HepG2 (cell line): ENCODE results near the gene MAP6D1. TPM values are rescaled to one million over a fixed set of nuclear protein-coding genes. Genes with fewer than 3 reads are reported as not detected.

Experiments used
- ATAC-seq: fragments of 200-7000 bp; cut with Tn5 transposase; 3 replicates; pipeline ENCODE4 v1.9.1; 2020; ENCODE audit warnings: mild to moderate bottlenecking, moderate library complexity
- BruUV-seq: library from RNA; stranded (reverse); fragments of 400-500 nt; replicated peaks from 2 replicates; lab custom pipeline; 2021; lab: Mats Ljungman, UMichigan
- CTCF ChIA-PET: fragments of 300-600 bp; formaldehyde crosslinking; extraction: SDS; loops from one replicate; lab custom pipeline; 2021; ENCODE audit warnings: low total read pairs, inconsistent platforms, low intra/inter-chr PET ratio; lab: Yijun Ruan, JAX
- POLR2A ChIA-PET: fragments of 350-600 bp; sonication (Branson Sonifier 250); formaldehyde crosslinking; loops from one replicate; lab custom pipeline; 2020; ENCODE audit warnings: antibody characterized with exemption, inconsistent platforms; lab: Yijun Ruan, JAX
- DNase-seq: peaks from one replicate; pipeline ENCODE4 v3.0.0-alpha.2; 2015; ENCODE audit warnings: low spot score
- FAIRE-seq: peaks from 3 replicates; lab custom pipeline; 2011; peaks lifted over from hg19 to GRCh38; lab: Jason Lieb, UNC
- H2AFZ ChIP-seq: one replicate; pipeline ENCODE4 v1.6.1; 2011; ENCODE audit warnings: low read length, inconsistent platforms
- H3K27ac ChIP-seq: fragments of 300-600 bp; 3 replicates; pipeline ENCODE4 v1.8.0; 2011; ENCODE audit warnings: mixed run types, mild to moderate bottlenecking, mixed read lengths, low read length, inconsistent platforms; ENCODE audit not compliant: insufficient read depth; ENCODE audit errors: extremely low read length
- H3K27me3 ChIP-seq, 2 experiments: fragments of 200-600 bp in 1 of 2; 2 replicates in 1 of 2; 3 replicates in 1 of 2; pipeline versions ENCODE4 v1.6.0 to v1.8.0; 2011; ENCODE audit warnings: low read length in 2 of 2, mild to moderate bottlenecking in 2 of 2, moderate library complexity in 2 of 2, inconsistent platforms in 1 of 2; ENCODE audit not compliant: insufficient read depth in 2 of 2, control insufficient read depth in 1 of 2
- H3K36me3 ChIP-seq, 2 experiments: fragments of 200-600 bp in 1 of 2; replicated peaks in 1 of 2; 2 replicates in 1 of 2; 3 replicates in 1 of 2; pipeline versions ENCODE4 v1.5.1 to v1.8.0; 2011; ENCODE audit warnings: low read length in 2 of 2, inconsistent platforms in 1 of 2; ENCODE audit not compliant: insufficient read depth in 2 of 2, control insufficient read depth in 1 of 2
- H3K4me1 ChIP-seq: 2 replicates; pipeline ENCODE4 v1.5.1; 2012; ENCODE audit warnings: low read length, inconsistent platforms; ENCODE audit not compliant: insufficient read depth
- H3K4me2 ChIP-seq: 2 replicates; pipeline ENCODE4 v1.6.0; 2011; ENCODE audit warnings: low read depth, low read length, inconsistent platforms
- H3K4me3 ChIP-seq, 3 experiments: fragments of 200-600 bp in 1 of 3; sonication (generic), shearing (Covaris generic) in 1 of 3; replicated peaks in 1 of 3; 2 replicates each; pipeline ENCODE4 v1.5.1; 2011 to 2016; ENCODE audit warnings: low read length in 3 of 3, inconsistent platforms in 2 of 3, low read depth in 2 of 3, mild to moderate bottlenecking in 2 of 3, control low read depth in 1 of 3, mixed read lengths in 1 of 3; ENCODE audit not compliant: insufficient read depth in 1 of 3
- H3K79me2 ChIP-seq: one replicate; pipeline ENCODE4 v1.6.1; 2011; ENCODE audit warnings: low read length, inconsistent platforms; ENCODE audit not compliant: insufficient read depth
- H3K9ac ChIP-seq: 2 replicates; pipeline ENCODE4 v1.6.0; 2011; ENCODE audit warnings: mild to moderate bottlenecking, low read depth, low read length, inconsistent platforms; ENCODE audit not compliant: insufficient read depth
- H3K9me3 ChIP-seq: 2 replicates; pipeline ENCODE4 v1.5.1; 2012; ENCODE audit warnings: mild to moderate bottlenecking, low read length
- H4K20me1 ChIP-seq: 2 replicates; pipeline ENCODE4 v1.6.0; 2011; ENCODE audit warnings: inconsistent platforms, mild to moderate bottlenecking, low read length, moderate library complexity; ENCODE audit not compliant: insufficient read depth
- ETV5 ChIP-seq: IDR thresholded peaks from 2 replicates; pipeline ENCODE4 v1.6.1; 2018; ENCODE audit warnings: missing biosample characterization, missing genetic modification reagents, inconsistent platforms, borderline replicate concordance
- FOXM1 ChIP-seq: sonication (generic); formaldehyde crosslinking; IDR thresholded peaks from 2 replicates; pipeline ENCODE4 v1.5.0; 2020; ENCODE audit warnings: missing genetic modification reagents
- KDM5A ChIP-seq: fragments of 200-600 bp; sonication (generic); IDR thresholded peaks from 2 replicates; pipeline ENCODE4 v1.7.0; 2018; ENCODE audit warnings: antibody characterized with exemption, mild to moderate bottlenecking, low read length, borderline replicate concordance
- MED1 ChIP-seq: sonication (generic); formaldehyde crosslinking; IDR thresholded peaks from 2 replicates; pipeline ENCODE4 v1.4.0; 2020; ENCODE audit warnings: missing genetic modification reagents
- MED13 ChIP-seq: sonication (generic); formaldehyde crosslinking; IDR thresholded peaks from 2 replicates; pipeline ENCODE4 v1.5.0; 2020; ENCODE audit warnings: missing genetic modification reagents
- RAD51 ChIP-seq: fragments of 450-650 bp; IDR thresholded peaks from 2 replicates; pipeline ENCODE4 v1.6.1; 2016; ENCODE audit warnings: borderline replicate concordance
- REL ChIP-seq: sonication (generic); formaldehyde crosslinking; conservative IDR thresholded peaks from 2 replicates; pipeline ENCODE4 v1.8.0; 2022; ENCODE audit warnings: mild to moderate bottlenecking, missing genetic modification reagents, moderate library complexity
- SALL2 ChIP-seq: sonication (generic); formaldehyde crosslinking; IDR thresholded peaks from 2 replicates; pipeline ENCODE4 v1.8.1; 2023; ENCODE audit warnings: mild to moderate bottlenecking, missing genetic modification reagents, inconsistent platforms
- SATB2 ChIP-seq: sonication (generic); formaldehyde crosslinking; IDR thresholded peaks from 2 replicates; pipeline ENCODE4 v1.5.0; 2020; ENCODE audit warnings: missing genetic modification reagents
- ZBTB20 ChIP-seq: sonication (generic); formaldehyde crosslinking; IDR thresholded peaks from 2 replicates; pipeline ENCODE4 v1.8.1; 2023; ENCODE audit warnings: missing genetic modification reagents, low read depth, mild to moderate bottlenecking, borderline replicate concordance
- ZC3H4 ChIP-seq: sonication (generic); formaldehyde crosslinking; IDR thresholded peaks from 2 replicates; pipeline ENCODE4 v1.4.0; 2020; ENCODE audit warnings: missing genetic modification reagents, borderline replicate concordance
- ZNF124 ChIP-seq: sonication (generic); formaldehyde crosslinking; IDR thresholded peaks from 2 replicates; pipeline ENCODE4 v1.4.0; 2020; ENCODE audit warnings: missing genetic modification reagents
- ZNF20 ChIP-seq: sonication (generic); formaldehyde crosslinking; IDR thresholded peaks from 2 replicates; pipeline ENCODE4 v1.4.0; 2020; ENCODE audit warnings: mild to moderate bottlenecking, moderate library complexity, missing genetic modification reagents
- ZNF292 ChIP-seq: sonication (generic); formaldehyde crosslinking; IDR thresholded peaks from 2 replicates; pipeline ENCODE4 v1.8.1; 2022; ENCODE audit warnings: mild to moderate bottlenecking, low read depth, missing genetic modification reagents, borderline replicate concordance
- ZNF557 ChIP-seq: sonication (generic); formaldehyde crosslinking; IDR thresholded peaks from 2 replicates; pipeline ENCODE4 v1.4.0; 2020; ENCODE audit warnings: missing genetic modification reagents
- ZNF749 ChIP-seq: sonication (generic); formaldehyde crosslinking; IDR thresholded peaks from 2 replicates; pipeline ENCODE4 v1.8.0; 2022; ENCODE audit warnings: mild to moderate bottlenecking, missing genetic modification reagents, moderate library complexity, borderline replicate concordance
- ZSCAN12 ChIP-seq: sonication (generic); formaldehyde crosslinking; IDR thresholded peaks from 2 replicates; pipeline ENCODE4 v1.9.0; 2021; ENCODE audit warnings: mild to moderate bottlenecking, missing genetic modification reagents
- in situ Hi-C: cut with HindIII; loops from 2 replicates; pipeline ENCODE4 v1.10.0; 2017; ENCODE audit warnings: low pct_unique_long_range_greater_than_20kb; ENCODE audit not compliant: extremely low pct_ligation_motif_present
- intact Hi-C: fragments of 100-400 bp; cut with micrococcal nuclease; formaldehyde crosslinking; loops from one replicate; pipeline ENCODE4 v1.10.0; 2022; ENCODE audit not compliant: unreplicated experiment
- polyA plus RNA-seq, 8 experiments: library from polyadenylated mRNA; depleted of rRNA in 3 of 8; stranded (reverse) in 7 of 8; unstranded in 1 of 8; fragments of >200 nt; fragmentation: Illumina TruSeq in 4 of 8; extraction: Trizol in 4 of 8; gene quantifications; 2 replicates each; pipeline versions ENCODE4 v1.2.1 to v1.2.3, GENCODE V29; 2011 to 2016; ENCODE audit warnings: low read depth in 4 of 8, missing spikeins in 1 of 8, mixed read lengths in 1 of 8; ENCODE audit not compliant: insufficient read depth in 1 of 8
- total RNA-seq, 5 experiments: library from RNA; depleted of rRNA; stranded (reverse); fragments of >200 nt; fragmentation: Illumina TruSeq; extraction: Trizol; gene quantifications; 2 replicates each; pipeline ENCODE4 v1.2.3, GENCODE V29; 2016; ENCODE audit warnings: low read depth in 1 of 5
- TF ChIP-seq, protein P1 (sequence below): sonication (generic); formaldehyde crosslinking; IDR thresholded peaks from 2 replicates; pipeline ENCODE4 v1.8.0; 2022; ENCODE audit warnings: missing genetic modification reagents, low read depth, mild to moderate bottlenecking, borderline replicate concordance
- TF ChIP-seq, protein P2 (sequence below): sonication (generic); formaldehyde crosslinking; IDR thresholded peaks from 2 replicates; pipeline ENCODE4 v1.5.1; 2020; ENCODE audit warnings: missing genetic modification reagents, mild to moderate bottlenecking, borderline replicate concordance
- TF ChIP-seq, protein P3 (sequence below): sonication (generic); formaldehyde crosslinking; IDR thresholded peaks from 2 replicates; pipeline ENCODE4 v1.8.1; 2023; ENCODE audit warnings: mild to moderate bottlenecking, missing genetic modification reagents

MAP6D1 gene
- total and polyA plus RNA-seq, 2 of the 13 experiments (the other 11 are each of a cell fraction or from before 2014, with no cell fraction given), result 0.12 to 0.62 TPM

DNA sequence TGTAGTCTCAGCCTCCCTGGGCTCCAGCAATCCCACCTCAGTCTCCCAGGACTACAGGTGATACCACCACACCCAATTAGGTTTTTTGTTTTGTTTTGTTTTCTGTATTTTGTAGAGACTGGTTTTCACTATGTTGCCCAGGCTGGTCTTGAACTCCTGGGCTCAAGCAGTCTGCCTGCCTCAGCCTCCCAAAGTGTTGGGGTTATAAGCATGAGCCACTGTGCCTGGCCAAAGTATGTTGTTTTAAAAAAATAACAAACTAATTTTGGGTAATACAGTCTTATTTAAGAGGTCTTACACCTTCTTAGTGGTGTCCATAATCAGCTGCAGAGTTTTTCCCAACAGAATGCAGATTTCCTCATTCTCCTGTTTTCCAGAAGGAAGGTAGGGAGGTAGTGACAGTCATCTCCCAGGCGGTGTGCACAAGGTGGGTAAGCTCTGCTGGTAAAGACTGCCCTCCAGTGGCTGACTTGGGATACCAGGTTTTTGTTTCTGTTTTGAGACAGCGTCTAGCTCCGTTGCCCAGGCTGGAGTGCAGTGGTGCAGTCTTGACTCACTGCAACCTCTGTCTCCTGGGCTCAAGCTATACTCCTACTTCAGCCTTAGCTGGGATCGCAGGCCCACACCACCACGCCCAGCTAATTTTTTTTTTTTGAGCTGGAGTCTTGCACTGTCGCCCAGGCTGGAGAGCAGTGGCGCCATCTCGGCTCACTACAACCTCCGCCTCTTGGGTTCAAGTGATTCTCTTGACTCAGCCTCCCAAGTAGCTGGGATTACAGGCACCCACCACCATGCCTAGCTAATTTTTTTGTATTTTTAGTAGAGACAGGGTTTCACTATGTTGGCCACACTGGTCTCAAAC is 58.4 kb downstream of the MAP6D1 start (continued):
- TF ChIP-seq FOXM1 (CRISPR knock-in tag) (no peak), MED13 (CRISPR knock-in tag) (no peak), ZSCAN12 (no peak)
- TF ChIP-seq, all 625 proteins: peak for 26

DNA sequence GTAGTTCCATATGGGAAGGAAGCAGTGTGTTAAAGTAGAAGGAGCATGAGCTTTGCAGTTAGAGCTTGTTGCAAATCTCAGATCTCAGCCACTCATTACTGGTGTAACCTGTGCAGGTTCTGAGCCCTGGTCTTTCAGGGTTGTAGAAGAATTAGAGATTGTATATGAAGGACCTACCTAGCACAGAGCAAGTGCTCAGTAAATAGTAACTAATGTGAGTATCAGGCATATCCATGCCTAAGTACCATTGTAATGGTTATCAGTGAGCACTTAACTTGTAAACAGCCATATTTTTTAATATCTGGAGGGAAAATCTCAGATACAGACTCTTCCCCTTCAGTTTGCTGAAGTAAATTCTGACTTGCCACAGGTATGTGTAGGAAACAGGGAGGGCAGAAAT is 59.3 kb downstream of the MAP6D1 start:
- Histone ChIP-seq H3K9ac (no peak overlapping the region), H3K27me3 (no peaks in the 10 kb centered on the region), H4K20me1 (no peaks in the 10 kb centered on the region), H3K36me3 (peaks cover 5 to 36% of the 10 kb centered on the region in 2 experiments), H3K4me2 (no peak overlapping the region), H3K9me3 (no peaks in the 10 kb centered on the region), H3K4me1 (no peaks in the 10 kb centered on the region), H3K4me3 (no peak overlapping the region), H3K27ac (no peak overlapping the region), H3K79me2 (no peaks in the 10 kb centered on the region), H2AFZ (no peak overlapping the region)
- in situ Hi-C loops (loop anchor here (10.0 kb wide), 1 partner anchor 281 kb away; no protein-coding TSS in a partner anchor), intact Hi-C loops (loop anchor here (5.0 kb wide), 1 partner anchor 379 kb away; no protein-coding TSS in a partner anchor)
- DNase-seq (no peak), FAIRE-seq (no peak), ATAC-seq (no peak)
- CTCF ChIA-PET, result interaction anchor here (1.3 to 2.7 kb wide), 2 partner anchors 285 to 297 kb away, joined by 3 to 25 read pairs; no protein-coding TSS in a partner anchor
- no TSS peak for BruUV-seq
- POLR2A ChIA-PET, result no interaction called here
- TF ChIP-seq MED1 (CRISPR knock-in tag) (no peak), ZNF749 (no peak), ZNF557 (no peak), REL (CRISPR knock-in tag) (no peak), SALL2 (no peak), ETV5 (CRISPR knock-in tag) (no peak), SATB2 (no peak), KDM5A (no peak), ZBTB20 (CRISPR knock-in tag) (no peak), ZNF292 (CRISPR knock-in tag) (no peak), RAD51 (no peak), ZNF20 (CRISPR knock-in tag) (no peak), ZC3H4 (CRISPR knock-in tag) (no peak), ZNF124 (no peak)
- TF ChIP-seq, protein P1, sequence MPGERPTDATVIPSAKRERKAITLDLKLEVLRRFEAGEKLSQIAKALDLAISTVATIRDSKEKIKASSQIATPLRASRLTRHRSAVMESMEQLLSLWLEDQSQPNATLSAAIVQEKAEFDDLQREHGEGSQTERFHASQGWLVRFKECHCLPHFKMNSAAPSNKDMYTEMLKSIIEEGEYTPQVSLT, result no peak
- TF ChIP-seq, protein P2, sequence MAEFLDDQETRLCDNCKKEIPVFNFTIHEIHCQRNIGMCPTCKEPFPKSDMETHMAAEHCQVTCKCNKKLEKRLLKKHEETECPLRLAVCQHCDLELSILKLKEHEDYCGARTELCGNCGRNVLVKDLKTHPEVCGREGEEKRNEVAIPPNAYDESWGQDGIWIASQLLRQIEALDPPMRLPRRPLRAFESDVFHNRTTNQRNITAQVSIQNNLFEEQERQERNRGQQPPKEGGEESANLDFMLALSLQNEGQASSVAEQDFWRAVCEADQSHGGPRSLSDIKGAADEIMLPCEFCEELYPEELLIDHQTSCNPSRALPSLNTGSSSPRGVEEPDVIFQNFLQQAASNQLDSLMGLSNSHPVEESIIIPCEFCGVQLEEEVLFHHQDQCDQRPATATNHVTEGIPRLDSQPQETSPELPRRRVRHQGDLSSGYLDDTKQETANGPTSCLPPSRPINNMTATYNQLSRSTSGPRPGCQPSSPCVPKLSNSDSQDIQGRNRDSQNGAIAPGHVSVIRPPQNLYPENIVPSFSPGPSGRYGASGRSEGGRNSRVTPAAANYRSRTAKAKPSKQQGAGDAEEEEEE, result no peak
- TF ChIP-seq, protein P3, sequence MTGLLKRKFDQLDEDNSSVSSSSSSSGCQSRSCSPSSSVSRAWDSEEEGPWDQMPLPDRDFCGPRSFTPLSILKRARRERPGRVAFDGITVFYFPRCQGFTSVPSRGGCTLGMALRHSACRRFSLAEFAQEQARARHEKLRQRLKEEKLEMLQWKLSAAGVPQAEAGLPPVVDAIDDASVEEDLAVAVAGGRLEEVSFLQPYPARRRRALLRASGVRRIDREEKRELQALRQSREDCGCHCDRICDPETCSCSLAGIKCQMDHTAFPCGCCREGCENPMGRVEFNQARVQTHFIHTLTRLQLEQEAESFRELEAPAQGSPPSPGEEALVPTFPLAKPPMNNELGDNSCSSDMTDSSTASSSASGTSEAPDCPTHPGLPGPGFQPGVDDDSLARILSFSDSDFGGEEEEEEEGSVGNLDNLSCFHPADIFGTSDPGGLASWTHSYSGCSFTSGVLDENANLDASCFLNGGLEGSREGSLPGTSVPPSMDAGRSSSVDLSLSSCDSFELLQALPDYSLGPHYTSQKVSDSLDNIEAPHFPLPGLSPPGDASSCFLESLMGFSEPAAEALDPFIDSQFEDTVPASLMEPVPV (CRISPR knock-in tag), result no peak
